Osteocyte (in vitro differentiated cells): ENCODE results near the gene JAG1. TPM values are rescaled to one million over a fixed set of nuclear protein-coding genes. Genes with fewer than 3 reads are reported as not detected.

Source experiments
- DNase-seq: peaks from one replicate; pipeline ENCODE4 v3.0.0; 2021; ENCODE audit warnings: mixed read lengths; ENCODE audit not compliant: unreplicated experiment; ENCODE audit errors: extremely low spot score
- H3K27ac Mint-ChIP-seq: one replicate; pipeline ENCODE4 v1.8.0; 2021; ENCODE audit warnings: mild to moderate bottlenecking, mixed read lengths; ENCODE audit not compliant: unreplicated experiment
- H3K27me3 Mint-ChIP-seq: one replicate; pipeline ENCODE4 v1.8.0; 2021; ENCODE audit warnings: mixed read lengths; ENCODE audit not compliant: unreplicated experiment
- H3K36me3 Mint-ChIP-seq: one replicate; pipeline ENCODE4 v1.8.0; 2021; ENCODE audit warnings: mixed read lengths; ENCODE audit not compliant: unreplicated experiment
- H3K4me1 Mint-ChIP-seq: one replicate; pipeline ENCODE4 v1.8.0; 2021; ENCODE audit warnings: mixed read lengths; ENCODE audit not compliant: unreplicated experiment
- H3K4me3 Mint-ChIP-seq: one replicate; pipeline ENCODE4 v1.8.0; 2021; ENCODE audit warnings: mild to moderate bottlenecking, moderate library complexity, mixed read lengths; ENCODE audit not compliant: unreplicated experiment
- H3K9me3 Mint-ChIP-seq: one replicate; pipeline ENCODE4 v1.8.0; 2021; ENCODE audit warnings: mixed read lengths; ENCODE audit not compliant: unreplicated experiment
- CTCF ChIP-seq: fragments of 200-600 bp; sonication (generic); IDR thresholded peaks from 2 replicates; pipeline ENCODE4 v1.5.0; 2021; ENCODE audit warnings: antibody characterized with exemption, mild to moderate bottlenecking, moderate library complexity
- total RNA-seq: library from RNA; stranded (reverse); gene quantifications from 2 replicates; pipeline ENCODE4 v1.2.1, GENCODE V29; 2021

The JAG1 gene
- total RNA-seq, 1 donor from 2014 or later: 254 TPM

GRCh38 chr20:10699941-10700340 is 26.1 kb upstream of the JAG1 start:
- peaks cover 5% of the 10 kb centered on the region for H3K9me3 Mint-ChIP-seq
- no peaks in the 10 kb centered on the region for H3K27me3 Mint-ChIP-seq
- no peak overlapping the region for H3K4me3 Mint-ChIP-seq
- no peak for DNase-seq
- no peak overlapping the region for H3K27ac Mint-ChIP-seq
- H3K4me1 Mint-ChIP-seq: peaks cover 2% of the 10 kb centered on the region
- H3K36me3 Mint-ChIP-seq: no peaks in the 10 kb centered on the region
- TF ChIP-seq CTCF: no peak

GRCh38 chr20:10699489-10699888 is 25.7 kb upstream of the JAG1 start:
- no peak for TF ChIP-seq CTCF
- H3K4me1 Mint-ChIP-seq: peaks cover 2% of the 10 kb centered on the region
- H3K36me3 Mint-ChIP-seq: no peaks in the 10 kb centered on the region
- no peak for DNase-seq
- no peaks in the 10 kb centered on the region for H3K27me3 Mint-ChIP-seq
- H3K9me3 Mint-ChIP-seq: peaks cover 5% of the 10 kb centered on the region
- H3K27ac Mint-ChIP-seq: no peak overlapping the region
- H3K4me3 Mint-ChIP-seq: no peak overlapping the region

- no peak overlapping the region for H3K27ac Mint-ChIP-seq
- H3K36me3 Mint-ChIP-seq: no peaks in the 10 kb centered on the region
- peaks cover 3% of the 10 kb centered on the region for H3K4me1 Mint-ChIP-seq
- TF ChIP-seq CTCF: peak; percentile 52
- H3K9me3 Mint-ChIP-seq: no peaks in the 10 kb centered on the region
- H3K4me3 Mint-ChIP-seq: no peak overlapping the region
- H3K27me3 Mint-ChIP-seq: no peaks in the 10 kb centered on the region
- DNase-seq: no peak
Measured at GRCh38 chr20:10696650-10697049, 22.9 kb upstream of the JAG1 start.

GRCh38 chr20:10689385-10689784 is 15.6 kb upstream of the JAG1 start:
- TF ChIP-seq CTCF: no peak

GRCh38 chr20:10687895-10688294 is 14.1 kb upstream of the JAG1 start:
- H3K4me1 Mint-ChIP-seq: peaks cover 4% of the 10 kb centered on the region
- peaks cover 1% of the 10 kb centered on the region for H3K36me3 Mint-ChIP-seq
- H3K27ac Mint-ChIP-seq: no peak overlapping the region
- H3K9me3 Mint-ChIP-seq: no peaks in the 10 kb centered on the region
- no peak for DNase-seq
- no peak for TF ChIP-seq CTCF
- no peak overlapping the region for H3K4me3 Mint-ChIP-seq
- no peaks in the 10 kb centered on the region for H3K27me3 Mint-ChIP-seq

More at GRCh38 chr20:10689385-10689784, 15.6 kb upstream of the JAG1 start:
- no peak overlapping the region for H3K4me3 Mint-ChIP-seq
- H3K27ac Mint-ChIP-seq: no peak overlapping the region
- no peaks in the 10 kb centered on the region for H3K27me3 Mint-ChIP-seq
- DNase-seq: no peak
- H3K9me3 Mint-ChIP-seq: no peaks in the 10 kb centered on the region
- peaks cover 3% of the 10 kb centered on the region for H3K4me1 Mint-ChIP-seq
- peaks cover 1% of the 10 kb centered on the region for H3K36me3 Mint-ChIP-seq
